ENCODE measurements around the gene ANKS3.

DNA sequence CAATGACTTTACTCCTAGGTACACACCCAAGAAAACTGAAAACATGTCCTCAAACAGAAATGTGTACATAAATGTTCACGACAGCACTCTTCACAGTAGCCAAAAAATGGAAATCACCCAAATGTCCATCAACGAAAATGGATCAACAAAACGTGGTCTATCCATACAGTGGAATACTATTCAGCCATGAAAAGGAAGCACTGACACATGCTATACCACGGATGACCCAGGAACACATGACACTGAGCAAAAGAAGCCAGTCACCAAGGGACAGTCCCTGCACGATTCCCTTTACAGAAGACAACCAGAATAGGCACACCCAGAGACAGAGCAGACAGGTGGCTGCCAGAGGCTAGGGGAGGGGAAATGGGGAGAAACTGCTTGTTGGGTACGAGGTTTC is 21.6 kb upstream of the ANKS3 start:
- TF ChIP-seq, protein P1, sequence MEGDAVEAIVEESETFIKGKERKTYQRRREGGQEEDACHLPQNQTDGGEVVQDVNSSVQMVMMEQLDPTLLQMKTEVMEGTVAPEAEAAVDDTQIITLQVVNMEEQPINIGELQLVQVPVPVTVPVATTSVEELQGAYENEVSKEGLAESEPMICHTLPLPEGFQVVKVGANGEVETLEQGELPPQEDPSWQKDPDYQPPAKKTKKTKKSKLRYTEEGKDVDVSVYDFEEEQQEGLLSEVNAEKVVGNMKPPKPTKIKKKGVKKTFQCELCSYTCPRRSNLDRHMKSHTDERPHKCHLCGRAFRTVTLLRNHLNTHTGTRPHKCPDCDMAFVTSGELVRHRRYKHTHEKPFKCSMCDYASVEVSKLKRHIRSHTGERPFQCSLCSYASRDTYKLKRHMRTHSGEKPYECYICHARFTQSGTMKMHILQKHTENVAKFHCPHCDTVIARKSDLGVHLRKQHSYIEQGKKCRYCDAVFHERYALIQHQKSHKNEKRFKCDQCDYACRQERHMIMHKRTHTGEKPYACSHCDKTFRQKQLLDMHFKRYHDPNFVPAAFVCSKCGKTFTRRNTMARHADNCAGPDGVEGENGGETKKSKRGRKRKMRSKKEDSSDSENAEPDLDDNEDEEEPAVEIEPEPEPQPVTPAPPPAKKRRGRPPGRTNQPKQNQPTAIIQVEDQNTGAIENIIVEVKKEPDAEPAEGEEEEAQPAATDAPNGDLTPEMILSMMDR (IDR thresholded peaks at IDR 0.05): no peak
- TF ChIP-seq POLR2A (IDR thresholded peaks at IDR 0.05) (no peak), POLR2AphosphoS5 (IDR thresholded peaks at IDR 0.05) (no peak)
